Activated naive CD4-positive, alpha-beta T cell treated with anti-CD3 and anti-CD28 coated beads, Interleukin-2, amount 10 ng/mL, durations not matched to agents 5 hours and 36 hours (primary cell): ENCODE results near the gene KIF3B. TPM values are rescaled to one million over a fixed set of nuclear protein-coding genes. Genes with fewer than 3 reads are reported as not detected.

Experiments
- total RNA-seq, 2 experiments: library from RNA; stranded (reverse); gene quantifications; one replicate each; pipeline ENCODE4 v1.2.3, GENCODE V29; 2021

The KIF3B gene
- total RNA-seq = 10 to 100 TPM; 12.2 to 12.8 TPM

DNA sequence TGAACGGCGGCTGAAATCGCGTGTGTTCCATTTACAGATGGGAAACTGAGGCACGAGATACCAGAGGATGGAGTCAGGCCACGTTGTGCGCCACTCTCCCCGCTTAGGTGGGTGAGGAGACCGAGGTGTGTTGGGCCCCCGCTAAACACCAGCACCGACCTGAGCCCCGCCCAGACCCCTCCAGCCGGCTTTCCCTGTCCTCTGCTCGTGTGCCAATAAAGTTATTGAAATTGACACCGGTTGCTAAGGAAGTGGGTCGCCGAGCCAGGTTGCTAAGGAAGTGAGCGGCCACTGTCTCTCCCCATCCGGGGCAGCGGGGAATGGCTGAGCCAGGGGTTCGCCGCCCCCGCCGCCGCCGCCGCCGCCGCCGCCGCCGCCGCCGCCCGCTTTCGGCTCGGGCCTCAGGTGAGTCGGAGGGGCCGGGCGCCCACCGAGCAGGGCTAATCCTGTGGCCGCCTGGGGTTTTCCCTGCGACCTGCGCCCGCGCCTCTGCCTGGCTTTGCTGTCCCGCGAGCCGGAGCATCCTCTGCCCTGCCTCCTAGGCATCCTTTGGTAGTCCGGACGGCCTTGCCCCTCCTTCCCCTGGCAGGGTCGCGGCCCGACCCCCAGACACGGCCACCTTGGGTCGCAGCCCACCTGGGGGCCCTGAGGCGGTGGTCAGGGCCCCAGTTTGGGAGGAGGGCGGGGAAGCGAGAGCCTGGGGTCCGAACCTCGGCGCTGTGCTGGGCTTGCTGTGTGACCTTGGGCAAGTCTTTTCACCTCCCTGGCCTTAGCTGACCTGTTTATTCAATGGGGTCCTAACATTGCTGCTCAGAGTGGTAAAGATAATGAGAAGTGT, at the start of gene KIF3B:
KIF3B (plus strand) TSS at position 291 of the 838 bp plus-strand sequence. CDS start 32,127 bp downstream, outside the sequence.

DNA sequence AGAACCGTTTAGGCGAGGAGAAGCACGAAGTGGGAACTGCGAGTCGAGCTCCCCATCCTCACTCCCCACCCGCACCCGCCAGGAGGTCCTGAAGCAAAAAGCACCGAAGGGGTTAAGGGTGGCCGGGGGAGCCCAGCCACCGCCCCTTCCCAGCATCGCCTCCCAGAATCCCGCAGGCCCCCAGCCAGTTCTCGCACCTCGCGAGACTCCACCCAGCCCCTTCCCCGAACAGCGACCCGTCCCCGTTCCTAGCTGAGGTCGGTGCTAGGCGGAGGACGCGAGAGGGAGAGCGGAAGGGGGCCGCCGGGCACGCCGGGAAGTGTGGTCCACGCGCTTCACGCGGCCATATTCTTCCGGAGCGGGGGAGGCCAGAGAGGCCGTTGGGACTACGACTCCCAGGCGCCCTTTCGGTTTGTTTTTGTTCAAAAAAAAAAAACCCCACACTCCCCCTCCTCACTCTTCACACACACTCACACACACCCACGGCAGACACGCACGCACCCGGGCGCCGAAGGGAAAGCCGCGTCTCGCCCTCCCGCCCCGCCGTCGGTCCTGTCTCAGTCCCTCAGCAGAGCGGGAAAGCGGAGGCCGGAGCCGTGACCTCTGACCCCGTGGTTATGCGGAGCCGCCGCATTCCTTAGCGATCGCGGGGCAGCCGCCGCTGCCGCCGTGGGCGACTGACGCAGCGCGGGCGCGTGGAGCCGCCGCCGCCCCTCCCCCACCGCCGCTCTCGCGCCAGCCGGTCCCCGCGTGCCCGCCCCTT, 80.6 kb downstream of the KIF3B start, which contains the start of gene ASXL1:
ASXL1 (plus strand) TSS at position 463 of the 763 bp plus-strand sequence. CDS start 445 bp downstream, outside the sequence.

Other genes starting within 250 kb of the KIF3B start
- not detected for gene HCK, start 225.4 kb upstream of the KIF3B start, total RNA-seq
- 10 to 100 TPM; 34.6 to 35.9 TPM for gene TM9SF4, start 167.9 kb upstream of the KIF3B start, total RNA-seq
- gene PLAGL2, start 69.9 kb upstream of the KIF3B start, total RNA-seq = 10 to 100 TPM; 17.6 to 18.6 TPM
- gene POFUT1, start 69.8 kb upstream of the KIF3B start, total RNA-seq = 10 to 100 TPM; 19.3 to 20.1 TPM
- 100 to 1,000 TPM; 109 to 113 TPM for gene ASXL1, start 80.7 kb downstream of the KIF3B start, total RNA-seq